Measurements from ENCODE around the gene GLRX2.

GRCh38 chr1:193108471-193108870 lies 3.3 kb upstream of the GLRX2 start:
- TF ChIP-seq CTCF (IDR thresholded peaks at IDR 0.05): no peak
- TF ChIP-seq POLR2A (IDR thresholded peaks at IDR 0.05): no peak

All from heart left ventricle (tissue), 13 donors.